CD4-positive, alpha-beta T cell (primary cell): ENCODE results near the gene KCNJ6. TPM values are rescaled to one million over a fixed set of nuclear protein-coding genes. Genes with fewer than 3 reads are reported as not detected.

Experiments used
- ATAC-seq: fragments of 200-7000 bp; cut with Tn5 transposase; one replicate; pipeline ENCODE4 v1.10.0; 2022; ENCODE audit warnings: mild to moderate bottlenecking; ENCODE audit not compliant: poor library complexity
- CTCF ChIA-PET: fragments of 350-600 bp; sonication (Branson Sonifier 250); formaldehyde crosslinking; loops from one replicate; lab custom pipeline; 2021; ENCODE audit warnings: antibody characterized with exemption, inconsistent platforms; lab: Charles Lee
- POLR2A ChIA-PET: fragments of 350-600 bp; sonication (Branson Sonifier 250); formaldehyde crosslinking; loops from one replicate; lab custom pipeline; 2021; ENCODE audit warnings: antibody characterized with exemption, inconsistent platforms; lab: Charles Lee
- DNase-seq, 14 experiments: peaks; one replicate each; pipeline ENCODE4 v3.0.0-alpha.2; 2013 to 2020; ENCODE audit warnings: mixed read lengths in 2 of 14
- H3K27ac ChIP-seq, 2 donors: one replicate each; pipeline versions ENCODE4 v1.5.1 to v1.7.0; 2013; ENCODE audit warnings: low read length in 2 of 2, low read depth in 1 of 2, mild to moderate bottlenecking in 1 of 2
- H3K27me3 ChIP-seq, 2 experiments: 1 replicate in 1 of 2; 2 replicates in 1 of 2; pipeline versions ENCODE4 v1.6.1 to v1.7.0; 2013; ENCODE audit warnings: low read length in 2 of 2, control low read depth in 1 of 2, mild to moderate bottlenecking in 1 of 2, moderate library complexity in 1 of 2; ENCODE audit not compliant: insufficient read depth in 2 of 2, control insufficient read depth in 1 of 2
- H3K36me3 ChIP-seq: one replicate; pipeline ENCODE4 v1.6.1; 2013; ENCODE audit warnings: low read length, control low read depth; ENCODE audit not compliant: insufficient read depth
- H3K4me1 ChIP-seq: one replicate; pipeline ENCODE4 v1.6.1; 2013; ENCODE audit warnings: low read length, control low read depth; ENCODE audit not compliant: insufficient read depth
- H3K4me3 ChIP-seq: one replicate; pipeline ENCODE4 v1.5.1; 2013; ENCODE audit warnings: mild to moderate bottlenecking, low read length, moderate library complexity
- H3K9me3 ChIP-seq, 2 experiments: 1 replicate in 1 of 2; 2 replicates in 1 of 2; pipeline versions ENCODE4 v1.6.1 to v1.7.0; 2013; ENCODE audit warnings: low read length in 2 of 2, mild to moderate bottlenecking in 2 of 2, control low read depth in 1 of 2, moderate library complexity in 1 of 2; ENCODE audit not compliant: control insufficient read depth in 1 of 2, insufficient read depth in 1 of 2
- H3K27ac Mint-ChIP-seq: one replicate; pipeline ENCODE4 v1.8.0; 2020; ENCODE audit warnings: mixed read lengths
- H3K27me3 Mint-ChIP-seq: one replicate; pipeline ENCODE4 v1.8.0; 2021; ENCODE audit warnings: mixed read lengths
- H3K36me3 Mint-ChIP-seq: one replicate; pipeline ENCODE4 v1.8.0; 2021; ENCODE audit warnings: low read depth, mixed read lengths
- H3K4me1 Mint-ChIP-seq: one replicate; pipeline ENCODE4 v1.8.0; 2021; ENCODE audit warnings: low read depth, mixed read lengths
- H3K4me3 Mint-ChIP-seq: one replicate; pipeline ENCODE4 v1.8.0; 2020; ENCODE audit warnings: mild to moderate bottlenecking, mixed read lengths
- H3K9me3 Mint-ChIP-seq: one replicate; pipeline ENCODE4 v1.8.0; 2020; ENCODE audit warnings: mixed read lengths
- intact Hi-C, 2 experiments: fragments of 100-400 bp; cut with DNase I in 1 of 2; cut with micrococcal nuclease in 1 of 2; formaldehyde crosslinking; loops; one replicate each; pipeline versions ENCODE4 v1.15.1 to v1.9.0; 2023 to 2025; cut with DNase I, micrococcal nuclease
- total RNA-seq, 174 experiments: library from RNA in 2 of 174; stranded (reverse) in 2 of 174; gene quantifications; one replicate each; pipeline ENCODE4 v1.2.3 and lab custom pipeline; 2021 to 2026
- TF ChIP-seq, protein P1 (sequence below): fragments of 200-600 bp; IDR thresholded peaks from one replicate; pipeline ENCODE4 v1.8.0; 2022; ENCODE audit warnings: antibody characterized with exemption, mild to moderate bottlenecking

KCNJ6 gene
- total RNA-seq, 2 experiments from 2014 or later, result not detected

DNA sequence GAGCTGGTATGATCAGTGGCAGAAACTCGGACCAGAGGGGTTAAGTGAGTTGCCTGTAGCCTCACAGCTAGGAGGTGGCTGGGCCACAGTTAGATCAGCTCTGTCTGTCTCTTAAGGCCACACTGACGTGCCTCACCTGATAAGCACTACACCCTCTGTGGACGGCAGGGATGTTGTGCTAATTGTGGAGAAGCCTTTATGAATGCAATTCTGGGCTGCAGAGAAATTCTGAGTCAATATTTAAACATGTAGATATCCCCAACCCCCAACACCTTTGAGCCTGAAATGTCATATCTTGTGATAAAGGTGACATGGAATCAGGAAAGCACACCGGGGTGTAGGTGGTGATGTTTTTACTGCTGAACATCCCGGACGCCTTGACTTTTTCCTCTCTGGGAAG lies 88.3 kb downstream of the KCNJ6 start:
- H3K9me3 ChIP-seq, result no peaks in the 10 kb centered on the region
- no peak overlapping the region for H3K27ac Mint-ChIP-seq
- H3K27me3 Mint-ChIP-seq, result peaks cover 10% of the 10 kb centered on the region
- no peaks in the 10 kb centered on the region for H3K36me3 ChIP-seq
- intact Hi-C loops, result no loop called here
- no peak overlapping the region for H3K4me3 Mint-ChIP-seq
- DNase-seq (no peak), ATAC-seq (no peak)
- no peak overlapping the region for H3K27ac ChIP-seq
- TF ChIP-seq, protein P1, sequence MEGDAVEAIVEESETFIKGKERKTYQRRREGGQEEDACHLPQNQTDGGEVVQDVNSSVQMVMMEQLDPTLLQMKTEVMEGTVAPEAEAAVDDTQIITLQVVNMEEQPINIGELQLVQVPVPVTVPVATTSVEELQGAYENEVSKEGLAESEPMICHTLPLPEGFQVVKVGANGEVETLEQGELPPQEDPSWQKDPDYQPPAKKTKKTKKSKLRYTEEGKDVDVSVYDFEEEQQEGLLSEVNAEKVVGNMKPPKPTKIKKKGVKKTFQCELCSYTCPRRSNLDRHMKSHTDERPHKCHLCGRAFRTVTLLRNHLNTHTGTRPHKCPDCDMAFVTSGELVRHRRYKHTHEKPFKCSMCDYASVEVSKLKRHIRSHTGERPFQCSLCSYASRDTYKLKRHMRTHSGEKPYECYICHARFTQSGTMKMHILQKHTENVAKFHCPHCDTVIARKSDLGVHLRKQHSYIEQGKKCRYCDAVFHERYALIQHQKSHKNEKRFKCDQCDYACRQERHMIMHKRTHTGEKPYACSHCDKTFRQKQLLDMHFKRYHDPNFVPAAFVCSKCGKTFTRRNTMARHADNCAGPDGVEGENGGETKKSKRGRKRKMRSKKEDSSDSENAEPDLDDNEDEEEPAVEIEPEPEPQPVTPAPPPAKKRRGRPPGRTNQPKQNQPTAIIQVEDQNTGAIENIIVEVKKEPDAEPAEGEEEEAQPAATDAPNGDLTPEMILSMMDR, result no peak
- no peak overlapping the region for H3K4me3 ChIP-seq
- ChIA-PET POLR2A (no interaction called here), CTCF (no interaction called here)
- H3K36me3 Mint-ChIP-seq, result no peaks in the 10 kb centered on the region
- H3K9me3 Mint-ChIP-seq, result no peaks in the 10 kb centered on the region
- H3K4me1 Mint-ChIP-seq, result no peaks in the 10 kb centered on the region
- H3K4me1 ChIP-seq, result no peaks in the 10 kb centered on the region
- peaks cover 0 to 8% of the 10 kb centered on the region in 2 experiments for H3K27me3 ChIP-seq

DNA sequence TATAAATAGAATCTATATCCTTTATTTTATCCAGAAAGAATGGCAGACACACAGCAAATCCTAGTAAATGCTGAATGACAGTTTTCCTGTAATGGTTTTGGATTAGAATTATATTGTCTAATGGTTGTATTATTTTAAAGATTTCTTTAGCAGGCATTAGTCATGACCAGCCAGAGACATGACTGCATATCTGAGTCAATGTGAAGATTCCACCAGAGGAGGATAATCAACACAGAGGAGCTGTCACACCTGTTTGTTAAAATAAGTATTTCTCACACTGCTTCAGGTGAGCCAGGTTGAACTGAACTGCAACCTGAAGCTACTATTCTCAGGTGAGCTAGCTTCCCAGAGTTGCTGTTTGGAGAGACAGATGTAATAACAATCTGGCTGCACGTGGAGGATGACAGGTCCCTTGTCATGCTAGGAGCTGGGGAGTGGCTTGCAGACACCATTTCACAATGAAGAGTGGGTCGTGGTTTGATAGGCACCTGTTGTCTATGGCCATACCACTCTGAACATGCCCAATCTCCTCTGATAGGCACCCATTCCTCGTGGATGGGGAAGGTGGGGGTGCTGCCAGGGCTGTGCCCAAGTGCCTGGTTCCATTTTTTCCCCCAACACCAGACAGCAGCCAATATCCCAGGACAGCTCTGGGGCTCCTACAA lies 94.3 kb downstream of the KCNJ6 start:
- Mint-ChIP-seq H3K4me3 (no peak overlapping the region), H3K27ac (no peak overlapping the region), H3K36me3 (no peaks in the 10 kb centered on the region), H3K4me1 (no peaks in the 10 kb centered on the region), H3K9me3 (no peaks in the 10 kb centered on the region), H3K27me3 (peaks cover 4% of the 10 kb centered on the region)
- TF ChIP-seq, protein P1, result no peak
- POLR2A ChIA-PET, result no interaction called here
- Histone ChIP-seq H3K4me1 (no peaks in the 10 kb centered on the region), H3K4me3 (no peak overlapping the region), H3K27ac (no peak overlapping the region), H3K9me3 (no peaks in the 10 kb centered on the region), H3K27me3 (no peaks in the 10 kb centered on the region), H3K36me3 (no peaks in the 10 kb centered on the region)
- intact Hi-C loops, result no loop called here
- no peak for ATAC-seq
- CTCF ChIA-PET, result no interaction called here
- no peak for DNase-seq

DNA sequence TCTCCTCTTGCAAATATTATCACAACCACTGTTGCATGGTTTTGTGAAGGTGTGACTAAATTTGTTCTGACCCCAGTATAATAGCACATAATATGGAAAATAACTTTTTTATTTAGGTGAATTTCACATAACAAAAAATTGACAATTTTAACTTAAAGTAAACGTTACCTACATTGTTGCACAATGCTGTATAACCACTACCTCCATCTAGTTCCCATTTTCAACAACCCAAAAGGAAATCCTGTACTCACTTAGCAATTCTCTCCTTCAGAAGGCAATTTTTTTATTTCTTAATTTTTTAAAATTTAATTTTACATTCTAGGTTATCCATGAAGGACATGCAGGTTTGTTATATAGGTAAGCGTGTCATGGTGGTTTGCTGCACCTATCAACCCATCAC lies 95.2 kb downstream of the KCNJ6 start:
- H3K27ac Mint-ChIP-seq, result no peak overlapping the region
- Histone ChIP-seq H3K4me3 (no peak overlapping the region), H3K4me1 (no peaks in the 10 kb centered on the region), H3K27ac (no peak overlapping the region), H3K27me3 (no peaks in the 10 kb centered on the region), H3K9me3 (no peaks in the 10 kb centered on the region), H3K36me3 (no peaks in the 10 kb centered on the region)
- POLR2A ChIA-PET, result no interaction called here
- no peaks in the 10 kb centered on the region for H3K9me3 Mint-ChIP-seq
- no peak for ATAC-seq
- TF ChIP-seq, protein P1, result no peak
- no peak overlapping the region for H3K4me3 Mint-ChIP-seq
- intact Hi-C loops, result no loop called here
- H3K36me3 Mint-ChIP-seq, result no peaks in the 10 kb centered on the region
- peaks cover 4% of the 10 kb centered on the region for H3K27me3 Mint-ChIP-seq
- no peaks in the 10 kb centered on the region for H3K4me1 Mint-ChIP-seq
- no peak for DNase-seq
- CTCF ChIA-PET, result no interaction called here
